Spinal cord (tissue), 10 donors: ENCODE data around the gene DMBT1. TPM values are rescaled to one million over a fixed set of nuclear protein-coding genes. Genes with fewer than 3 reads are reported as not detected.

Experiments used
- DNase-seq, 6 donors: peaks; one replicate each; pipeline versions ENCODE4 v3.0.0 to v3.0.0-alpha.2; 2013 to 2015; ENCODE audit warnings: low spot score in 6 of 6, low read depth in 4 of 6
- H3K27ac ChIP-seq: one replicate; pipeline ENCODE4 v1.5.1; 2013; ENCODE audit warnings: low read depth, low read length, control low read depth
- H3K27me3 ChIP-seq: one replicate; pipeline ENCODE4 v1.6.1; 2013; ENCODE audit warnings: low read length; ENCODE audit not compliant: control insufficient read depth, insufficient read depth
- H3K36me3 ChIP-seq: one replicate; pipeline ENCODE4 v1.6.1; 2013; ENCODE audit warnings: low read length; ENCODE audit not compliant: control insufficient read depth, insufficient read depth
- H3K4me1 ChIP-seq: one replicate; pipeline ENCODE4 v1.6.1; 2013; ENCODE audit warnings: low read length; ENCODE audit not compliant: control insufficient read depth, insufficient read depth
- H3K4me3 ChIP-seq: one replicate; pipeline ENCODE4 v1.5.1; 2013; ENCODE audit warnings: low read depth, low read length, control low read depth
- H3K9me3 ChIP-seq: one replicate; pipeline ENCODE4 v1.6.1; 2013; ENCODE audit warnings: low read length; ENCODE audit not compliant: control insufficient read depth, insufficient read depth
- WGBS: methylation state at CpG from one replicate; pipeline ENCODE4 v1.1.5; 2013; ENCODE audit warnings: missing lambda C conversion rate; ENCODE audit not compliant: insufficient coverage; 5-methylcytosine and 5-hydroxymethylcytosine counted together
- polyA plus RNA-seq, 2 donors: library from polyadenylated mRNA; unstranded; fragments of 120-200 nt; gene quantifications; one replicate each; pipeline ENCODE4 v1.2.1, GENCODE V29; 2013; ENCODE audit not compliant: insufficient read length in 2 of 2
- total RNA-seq, 2 donors: library from RNA; depleted of rRNA in 1 of 2; stranded (reverse); fragments of 120-200 nt in 1 of 2; fragments of >200 nt in 1 of 2; gene quantifications; one replicate each; pipeline versions ENCODE4 v1.2.3 to v1.2.4, GENCODE V29; 2013 to 2014
- donor health status: healthy.

Gene DMBT1
- total and polyA plus RNA-seq, 4 donors: 0.10 to 0.18 (median 0.13) TPM

DNA sequence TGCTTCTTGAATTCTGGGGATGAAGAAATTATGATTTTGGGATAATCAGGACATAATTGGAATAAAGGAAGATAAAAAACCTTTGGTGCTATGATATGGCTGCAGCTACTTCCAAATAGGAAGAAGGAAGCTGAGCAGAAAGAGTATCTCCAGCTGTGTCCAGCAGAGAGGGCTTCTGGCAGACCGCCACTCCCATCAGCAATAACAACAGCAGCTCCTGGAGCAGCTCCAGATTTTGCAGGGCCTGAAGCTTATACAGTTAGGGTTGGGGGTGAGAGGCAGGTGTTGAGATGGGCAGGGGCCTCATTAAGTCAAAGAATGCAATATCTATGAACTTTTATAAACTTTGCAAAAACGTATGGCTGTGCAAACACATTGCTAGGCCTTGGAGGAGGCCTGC, 76.8 kb downstream of the DMBT1 start:
- peak in 2 of 6 donors; percentile 63 to 78 for DNase-seq
- Histone ChIP-seq H3K9me3 (no peaks in the 10 kb centered on the region), H3K27me3 (no peaks in the 10 kb centered on the region), H3K4me3 (no peak overlapping the region), H3K36me3 (no peaks in the 10 kb centered on the region), H3K4me1 (no peaks in the 10 kb centered on the region), H3K27ac (no peak overlapping the region)
- no CpG with 5 or more reads among the region's 2 CpGs for WGBS

DNA sequence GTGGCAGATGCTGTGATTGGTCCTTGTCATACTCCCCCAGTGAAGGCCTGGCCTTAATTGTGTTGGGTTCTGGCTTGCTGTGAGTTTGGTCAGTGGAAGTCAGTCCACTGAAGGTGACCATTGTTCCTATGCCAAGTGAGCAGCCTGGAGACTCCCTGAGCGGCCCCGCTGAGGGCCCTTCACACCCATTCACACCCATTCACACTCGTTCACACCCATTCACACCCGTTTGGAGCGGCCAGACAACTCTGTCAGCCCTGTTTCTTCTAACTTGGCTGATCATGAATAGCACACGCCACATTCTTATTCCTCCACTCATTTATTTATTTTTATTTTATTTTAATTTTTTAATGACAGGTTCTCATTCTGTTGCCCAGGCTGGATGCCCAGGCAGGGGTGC, 77.6 kb downstream of the DMBT1 start:
- Histone ChIP-seq H3K4me3 (no peak overlapping the region), H3K9me3 (no peaks in the 10 kb centered on the region), H3K27me3 (no peaks in the 10 kb centered on the region), H3K27ac (no peak overlapping the region), H3K36me3 (no peaks in the 10 kb centered on the region), H3K4me1 (no peaks in the 10 kb centered on the region)
- no peak for DNase-seq
- WGBS: 83% methylated on average over 3 of the region's 6 CpGs

DNA sequence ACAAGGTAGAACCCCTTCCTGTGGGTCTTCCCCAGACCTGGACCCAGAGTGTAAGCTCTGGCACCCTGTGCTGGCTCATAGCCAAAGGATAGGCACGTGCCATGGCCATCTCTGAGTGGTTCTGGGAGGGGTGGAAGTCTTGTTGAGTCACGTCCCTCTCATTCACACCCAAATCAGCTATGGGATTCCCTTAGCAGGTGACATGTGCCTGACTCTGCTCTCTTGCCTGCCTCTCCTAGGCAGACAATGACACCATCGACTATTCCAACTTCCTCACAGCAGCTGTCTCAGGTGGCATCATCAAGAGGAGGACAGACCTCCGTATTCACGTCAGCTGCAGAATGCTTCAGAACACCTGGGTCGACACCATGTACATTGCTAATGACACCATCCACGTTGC, 79.2 kb downstream of the DMBT1 start:
- WGBS: 76% methylated on average over 7 of the region's 7 CpGs
- no peaks in the 10 kb centered on the region for H3K9me3 ChIP-seq
- H3K36me3 ChIP-seq: no peaks in the 10 kb centered on the region
- no peak overlapping the region for H3K27ac ChIP-seq
- no peak overlapping the region for H3K4me3 ChIP-seq
- H3K27me3 ChIP-seq: no peaks in the 10 kb centered on the region
- H3K4me1 ChIP-seq: no peaks in the 10 kb centered on the region
- DNase-seq: no peak

DNA sequence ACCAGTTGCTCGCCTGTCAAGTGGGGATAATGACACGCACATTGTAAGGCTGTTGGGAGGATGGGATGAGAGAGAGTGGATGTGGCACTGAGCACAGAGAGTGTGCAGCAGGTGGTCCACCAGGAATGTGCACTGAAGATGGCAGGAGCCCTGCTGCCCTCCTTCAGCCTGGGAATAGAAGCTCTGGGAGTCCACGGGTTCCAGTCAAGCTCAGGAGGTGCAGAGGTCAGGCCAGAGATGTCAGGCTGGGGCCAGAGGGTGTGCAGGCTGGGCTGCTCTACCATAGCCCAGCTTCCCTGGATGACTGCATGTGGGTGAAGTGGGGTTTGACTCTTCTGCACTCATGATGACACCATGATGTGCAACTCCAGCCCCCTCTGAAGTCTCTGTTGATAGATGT, 80.4 kb downstream of the DMBT1 start:
- no peak overlapping the region for H3K4me3 ChIP-seq
- H3K27me3 ChIP-seq: no peaks in the 10 kb centered on the region
- H3K9me3 ChIP-seq: no peaks in the 10 kb centered on the region
- 61% methylated on average over 3 of the region's 3 CpGs for WGBS
- H3K36me3 ChIP-seq: no peaks in the 10 kb centered on the region
- H3K27ac ChIP-seq: no peak overlapping the region
- H3K4me1 ChIP-seq: no peaks in the 10 kb centered on the region
- DNase-seq: no peak

DNA sequence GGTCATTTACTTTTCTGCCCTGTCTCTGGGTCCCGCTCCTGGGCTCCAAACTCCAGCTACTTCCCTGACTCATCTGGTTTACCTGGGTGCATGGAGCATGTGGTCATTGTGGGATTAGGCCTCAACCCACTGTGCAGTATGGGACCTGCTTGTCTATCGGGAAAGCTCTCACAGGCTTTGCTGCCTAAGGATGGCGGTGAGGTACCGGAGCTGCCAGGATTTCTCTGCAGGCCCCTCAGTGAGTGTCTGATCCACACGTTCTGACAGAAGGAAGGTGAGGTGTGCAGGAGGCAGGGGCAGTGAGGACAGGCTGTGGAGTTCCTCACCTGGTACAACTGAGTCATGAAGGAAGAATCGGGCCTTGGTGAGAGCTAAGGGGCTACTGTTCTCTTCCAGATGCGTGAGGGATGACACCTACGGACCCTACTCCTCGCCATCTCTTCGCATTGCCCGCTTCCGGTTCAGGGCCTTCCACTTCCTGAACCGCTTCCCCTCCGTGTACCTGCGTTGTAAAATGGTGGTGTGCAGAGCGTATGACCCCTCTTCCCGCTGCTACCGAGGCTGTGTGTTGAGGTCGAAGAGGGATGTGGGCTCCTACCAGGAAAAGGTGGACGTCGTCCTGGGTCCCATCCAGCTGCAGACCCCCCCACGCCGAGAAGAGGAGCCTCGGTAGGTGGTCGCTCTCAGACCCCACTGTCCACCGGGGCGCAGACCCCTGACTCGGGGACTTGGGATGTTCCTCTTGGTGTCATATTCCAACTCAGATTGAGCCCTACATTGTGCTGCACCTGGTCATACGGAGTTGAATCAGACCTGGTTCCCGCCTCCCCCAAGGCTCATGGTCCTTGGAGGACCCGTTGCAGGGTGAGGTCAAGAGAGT, 82.4 kb downstream of the DMBT1 start:
- no peaks in the 10 kb centered on the region for H3K4me1 ChIP-seq

DNA sequence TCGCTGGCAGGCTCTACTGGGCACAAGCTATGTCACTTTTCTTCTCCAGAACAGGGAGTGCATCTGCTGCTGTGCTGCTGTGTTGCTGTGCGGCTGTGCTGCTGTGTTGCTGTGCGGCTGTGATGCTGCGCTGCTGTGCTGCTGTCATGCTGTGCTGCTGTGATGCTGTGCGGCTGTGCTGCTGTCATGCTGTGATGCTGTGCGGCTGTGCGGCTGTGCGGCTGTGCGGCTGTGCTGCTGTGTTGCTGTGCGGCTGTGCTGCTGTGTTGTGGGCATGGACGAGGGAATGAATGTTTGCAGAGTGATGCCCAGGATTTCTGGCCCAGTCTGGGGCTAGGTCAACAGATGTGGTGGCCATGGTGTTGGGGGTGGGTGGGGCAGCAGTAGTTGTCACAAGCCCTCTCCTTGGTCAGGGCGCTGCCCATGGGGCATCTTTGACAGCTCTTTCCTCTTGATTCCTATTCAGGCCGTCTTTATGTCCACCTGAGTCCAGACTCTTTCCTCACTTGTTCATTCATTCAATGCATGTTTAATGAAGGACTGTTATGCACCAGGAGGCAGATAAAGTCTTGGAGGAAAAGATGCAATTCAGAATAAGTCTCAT, 83.5 kb downstream of the DMBT1 start:
- 54% methylated on average over 7 of the region's 13 CpGs for WGBS
- Histone ChIP-seq H3K4me3 (no peak overlapping the region), H3K27ac (no peak overlapping the region), H3K27me3 (no peaks in the 10 kb centered on the region), H3K4me1 (no peaks in the 10 kb centered on the region), H3K36me3 (no peaks in the 10 kb centered on the region), H3K9me3 (no peaks in the 10 kb centered on the region)
- no peak for DNase-seq

More for the DNA sequence above, 82.4 kb downstream of the DMBT1 start:
- Histone ChIP-seq H3K27ac (no peak overlapping the region), H3K36me3 (no peaks in the 10 kb centered on the region), H3K27me3 (no peaks in the 10 kb centered on the region), H3K4me3 (no peak overlapping the region), H3K9me3 (no peaks in the 10 kb centered on the region)
- no peak for DNase-seq
- 93% methylated on average over 31 of the region's 31 CpGs for WGBS

DNA sequence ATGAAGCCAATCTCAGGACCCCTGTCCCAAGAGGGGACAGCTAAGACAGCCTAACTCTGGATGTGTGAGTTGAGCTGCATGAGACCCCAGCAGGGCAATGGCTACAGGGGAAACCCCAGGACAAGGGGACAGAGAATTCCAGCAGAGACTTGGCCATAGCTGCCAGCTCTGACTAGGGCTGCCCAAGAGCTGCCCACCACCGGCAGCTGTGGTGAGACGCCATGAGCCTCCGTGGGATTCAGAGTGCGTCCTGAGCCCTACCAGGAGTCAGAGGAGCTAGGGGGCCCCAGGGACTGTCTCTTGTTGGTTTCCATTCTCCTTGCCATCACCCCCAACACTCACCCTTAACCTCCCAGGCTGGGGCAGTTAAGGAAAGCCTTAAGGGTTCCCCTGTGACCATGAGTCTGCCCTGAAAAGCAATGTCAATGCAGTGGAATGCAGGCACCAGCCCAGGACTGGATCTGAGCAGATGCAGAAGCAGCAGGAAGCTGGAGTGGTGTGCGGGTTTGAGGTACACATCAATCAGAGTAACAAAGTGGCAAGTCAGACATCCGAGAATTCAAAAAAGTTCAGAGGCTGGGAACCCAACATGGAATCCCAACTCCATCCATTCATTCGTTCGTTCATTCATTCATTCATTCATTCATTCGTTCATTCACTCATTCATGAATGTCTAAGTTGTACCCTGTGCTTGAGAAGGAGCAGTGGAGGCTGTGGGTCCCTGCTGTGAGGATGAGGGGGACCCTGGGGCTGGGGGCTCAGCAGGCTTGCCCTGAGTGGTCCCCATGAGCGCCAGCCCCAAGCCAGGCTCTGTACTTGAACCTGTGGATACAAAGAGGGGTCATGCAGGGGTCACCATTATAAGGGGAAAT, 86.2 kb downstream of the DMBT1 start:
- Histone ChIP-seq H3K27ac (no peak overlapping the region), H3K27me3 (no peaks in the 10 kb centered on the region), H3K9me3 (no peaks in the 10 kb centered on the region), H3K4me1 (no peaks in the 10 kb centered on the region), H3K36me3 (no peaks in the 10 kb centered on the region), H3K4me3 (no peak overlapping the region)
- DNase-seq: no peak
- 89% methylated on average over 5 of the region's 10 CpGs for WGBS

DNA sequence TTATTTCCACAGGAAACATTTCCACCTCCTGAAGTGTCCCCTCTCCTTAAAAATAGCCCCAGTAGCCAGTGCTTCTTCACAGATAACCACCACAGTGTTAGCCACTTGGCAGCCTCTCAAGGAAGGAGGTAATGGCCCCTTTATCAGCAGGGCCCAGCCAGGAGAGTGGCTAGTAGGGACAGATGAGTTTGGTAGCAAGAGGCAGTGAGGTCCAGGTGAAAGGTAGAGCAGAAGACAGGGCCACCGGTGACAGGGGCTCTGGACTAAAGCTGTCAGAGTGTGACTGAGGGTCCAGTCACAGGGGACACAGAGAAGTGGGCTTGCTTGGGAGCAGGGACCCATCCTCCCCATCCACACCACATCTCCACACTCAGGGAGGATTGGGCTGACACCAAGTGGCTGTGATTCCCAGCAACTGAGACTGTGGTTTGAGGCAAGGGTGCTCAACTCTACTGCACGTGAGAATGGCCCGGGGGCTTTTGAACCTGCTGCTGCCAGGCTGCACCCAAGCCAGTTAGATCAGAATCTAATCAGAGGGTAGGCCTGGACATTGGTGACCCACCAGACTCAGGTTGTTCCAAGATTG, 86.9 kb downstream of the DMBT1 start:
- Histone ChIP-seq H3K9me3 (no peaks in the 10 kb centered on the region), H3K36me3 (no peaks in the 10 kb centered on the region), H3K4me3 (no peak overlapping the region), H3K27ac (no peak overlapping the region), H3K4me1 (no peaks in the 10 kb centered on the region), H3K27me3 (no peaks in the 10 kb centered on the region)
- WGBS: 95% methylated on average over 2 of the region's 3 CpGs
- no peak for DNase-seq
